ENCODE data around the gene TMEM134.

Gene TMEM134

GRCh38 chr11:67420646-67421429 lies 48.2 kb downstream of the TMEM134 start:
- peak; percentile 70 to 94 for DNase-seq

GRCh38 chr11:67420147-67420645 lies 48.9 kb downstream of the TMEM134 start:
- no peak for DNase-seq

- DNase-seq: no peak
Measured at GRCh38 chr11:67419325-67420049, 49.6 kb downstream of the TMEM134 start.

GRCh38 chr11:67418476-67419281 lies 50.4 kb downstream of the TMEM134 start:
- peak in 1 of 2 experiments; percentile 76 for DNase-seq

GRCh38 chr11:67417425-67417824 lies 51.6 kb downstream of the TMEM134 start:
- DNase-seq: no peak

- DNase-seq: peak in 1 of 2 experiments; percentile 62
Measured at GRCh38 chr11:67416416-67417335, 52.4 kb downstream of the TMEM134 start.

GRCh38 chr11:67415501-67416304 lies 53.3 kb downstream of the TMEM134 start, which contains the start of gene CARNS1:
CARNS1 (plus strand) TSS chr11:67415678; CDS start chr11:67416200, 522 bp downstream.
- DNase-seq: no peak

- DNase-seq: no peak
Measured at GRCh38 chr11:67413266-67413849, 55.7 kb downstream of the TMEM134 start.

- no peak for DNase-seq
Measured at GRCh38 chr11:67412495-67413179, 56.4 kb downstream of the TMEM134 start.

GRCh38 chr11:67411785-67412152 lies 57.3 kb downstream of the TMEM134 start:
- no peak for DNase-seq

All from NCI-H446 (cell line).